K562 (cell line): ENCODE measurements around the gene CHN2. TPM values are rescaled to one million over a fixed set of nuclear protein-coding genes. Genes with fewer than 3 reads are reported as not detected.

Experiments
- ATAC-seq: fragments of 200-7000 bp; cut with Tn5 transposase; 3 replicates; pipeline ENCODE4 v1.9.1; 2020; ENCODE audit warnings: moderate library complexity
- BruUV-seq: library from RNA; stranded (reverse); fragments of 400-500 nt; replicated peaks from 2 replicates; lab custom pipeline; 2021; lab: Mats Ljungman, UMichigan
- CTCF ChIA-PET: fragments of 300-600 bp; formaldehyde crosslinking; extraction: SDS; loops from one replicate; lab custom pipeline; 2021; ENCODE audit warnings: low intra/inter-chr PET ratio; lab: Yijun Ruan, JAX
- POLR2A ChIA-PET: fragments of 300-600, 350-650 bp; sonication (Branson Sonifier 250); formaldehyde crosslinking; extraction: SDS; loops from one replicate; lab custom pipeline; 2021; ENCODE audit warnings: antibody characterized with exemption, inconsistent platforms; lab: Yijun Ruan, JAX
- DNase-seq, 4 experiments: peaks; one replicate each; pipeline versions ENCODE4 v3.0.0 to v3.0.0-alpha.2; 2011 to 2018; ENCODE audit warnings: low spot score in 3 of 4, mixed read lengths in 3 of 4; ENCODE audit errors: extremely low read depth in 1 of 4
- FAIRE-seq: peaks from 2 replicates; lab custom pipeline; 2011; peaks lifted over from hg19 to GRCh38; lab: Jason Lieb, UNC
- H2AFZ ChIP-seq: 2 replicates; pipeline ENCODE4 v1.6.0; 2011; ENCODE audit warnings: low read depth, low read length, control low read depth, inconsistent platforms
- H3K27ac ChIP-seq: fragments of 200-600 bp; 3 replicates; pipeline ENCODE4 v1.8.0; 2011; ENCODE audit warnings: low read depth, mild to moderate bottlenecking, control low read depth, inconsistent platforms, low read length, moderate library complexity, mixed read lengths; ENCODE audit errors: extremely low read depth
- H3K27me3 ChIP-seq, 2 experiments: fragments of 300-600 bp in 1 of 2; 2 replicates in 1 of 2; 3 replicates in 1 of 2; pipeline versions ENCODE4 v1.6.0 to v1.8.0; 2011; ENCODE audit warnings: inconsistent platforms in 2 of 2, low read length in 2 of 2, mild to moderate bottlenecking in 1 of 2, mixed read lengths in 1 of 2, moderate library complexity in 1 of 2; ENCODE audit not compliant: control insufficient read depth in 2 of 2, insufficient read depth in 2 of 2
- H3K36me3 ChIP-seq: fragments of 300-600 bp; 3 replicates; pipeline ENCODE4 v1.8.0; 2011; ENCODE audit warnings: mild to moderate bottlenecking, low read length, inconsistent platforms; ENCODE audit not compliant: control insufficient read depth, insufficient read depth
- H3K4me1 ChIP-seq, 2 experiments: fragments of 200-600 bp in 1 of 2; replicated peaks in 1 of 2; 2 replicates in 1 of 2; 3 replicates in 1 of 2; pipeline versions ENCODE4 v1.5.1 to v1.8.0; 2011; ENCODE audit warnings: inconsistent platforms in 2 of 2, low read length in 2 of 2, mild to moderate bottlenecking in 1 of 2, mixed read lengths in 1 of 2, moderate library complexity in 1 of 2; ENCODE audit not compliant: control insufficient read depth in 2 of 2, insufficient read depth in 2 of 2
- H3K4me2 ChIP-seq: 2 replicates; pipeline ENCODE4 v1.6.1; 2011; ENCODE audit warnings: low read length, control low read depth, inconsistent platforms, mixed read lengths; ENCODE audit not compliant: insufficient read depth
- H3K4me3 ChIP-seq: fragments of 200-600 bp; sonication (generic), shearing (Covaris generic); 2 replicates; pipeline ENCODE4 v1.5.1; 2016; ENCODE audit warnings: control low read depth, inconsistent platforms
- H3K79me2 ChIP-seq: fragments of 200-600 bp; 3 replicates; pipeline ENCODE4 v1.8.0; 2011; ENCODE audit warnings: low read length, inconsistent platforms; ENCODE audit not compliant: control insufficient read depth, insufficient read depth
- H3K9ac ChIP-seq, 2 experiments: 2 replicates each; pipeline versions ENCODE4 v1.6.0 to v1.6.1; 2011; ENCODE audit warnings: low read depth in 2 of 2, low read length in 2 of 2, control low read depth in 1 of 2, inconsistent platforms in 1 of 2, mild to moderate bottlenecking in 1 of 2, mixed read lengths in 1 of 2; ENCODE audit not compliant: insufficient read depth in 1 of 2
- H3K9me1 ChIP-seq: one replicate; pipeline ENCODE4 v1.6.0; 2011; ENCODE audit warnings: inconsistent platforms, mild to moderate bottlenecking, low read length, moderate library complexity; ENCODE audit not compliant: control insufficient read depth, insufficient read depth
- H3K9me3 ChIP-seq: replicated peaks from 2 replicates; pipeline ENCODE4 v1.5.1; 2011; ENCODE audit warnings: low read depth, low read length, inconsistent platforms; ENCODE audit not compliant: control insufficient read depth, insufficient read depth
- H4K20me1 ChIP-seq: replicated peaks from 2 replicates; pipeline ENCODE4 v1.6.1; 2011; ENCODE audit warnings: low read length, inconsistent platforms, mixed read lengths; ENCODE audit not compliant: control insufficient read depth, insufficient read depth
- NR2C1 ChIP-seq, 2 experiments: fragments of 450-650 bp; IDR thresholded peaks; 2 replicates each; pipeline ENCODE4 v1.6.1; 2017; ENCODE audit warnings: mild to moderate bottlenecking in 2 of 2, antibody characterized with exemption in 1 of 2, inconsistent platforms in 1 of 2, missing compliant biosample characterization in 1 of 2, missing genetic modification characterization in 1 of 2
- PML ChIP-seq: IDR thresholded peaks from 2 replicates; pipeline ENCODE4 v1.6.1; 2012; ENCODE audit warnings: low read length, inconsistent platforms
- ZNF282 ChIP-seq: sonication (generic); formaldehyde crosslinking; IDR thresholded peaks from 2 replicates; pipeline ENCODE4 v1.8.1; 2023; ENCODE audit warnings: missing genetic modification reagents
- WGBS: fragments of 100-300 bp; shearing (Covaris generic); methylation state at CpG from one replicate; pipeline ENCODE4 v1.1.6; 2016; ENCODE audit warnings: low coverage, mixed read lengths; ENCODE audit not compliant: insufficient coverage; ENCODE audit errors: missing lambda C conversion rate; 5-methylcytosine and 5-hydroxymethylcytosine counted together
- in situ Hi-C: fragments of 300-500 bp; cut with MboI; formaldehyde crosslinking; loops from 4 replicates; pipeline ENCODE4 v1.15.0; 2018; ENCODE audit warnings: inconsistent platforms, mixed read lengths
- intact Hi-C: fragments of 100-400 bp; cut with micrococcal nuclease; formaldehyde crosslinking; loops from 2 replicates; pipeline ENCODE4 v1.14.2; 2022
- polyA plus RNA-seq, 8 experiments: library from polyadenylated mRNA; depleted of rRNA in 4 of 8; stranded (reverse) in 5 of 8; unstranded in 3 of 8; fragments of >200 nt; fragmentation: Nextera tagmentation in 2 of 8; fragmentation: Illumina TruSeq in 1 of 8; extraction: Ambion mirVana in 2 of 8; extraction: Trizol in 1 of 8; gene quantifications; 2 replicates each; pipeline versions ENCODE4 v1.2.1 to v1.2.3, GENCODE V29; 2011 to 2014; ENCODE audit warnings: inconsistent platforms in 1 of 8, missing spikeins in 1 of 8
- total RNA-seq, 7 experiments: library from RNA; depleted of rRNA in 6 of 7; stranded (reverse); fragments of >200 nt in 6 of 7; fragmentation: Illumina TruSeq in 2 of 7; extraction: Trizol in 2 of 7; gene quantifications; 2 replicates each; pipeline versions ENCODE4 v1.2.1 to v1.2.3, GENCODE V29; 2011 to 2021; ENCODE audit warnings: low replicate concordance in 1 of 7
- TF ChIP-seq, protein P1 (sequence below): fragments of 450-650 bp; IDR thresholded peaks from 2 replicates; pipeline ENCODE4 v1.6.1; 2016; ENCODE audit warnings: low read depth

The CHN2 gene
- total and polyA plus RNA-seq, 9 of the 15 experiments (the other 6 are each of a cell fraction or from before 2014, with no cell fraction given): 0.12 to 2.1 (median 0.31) TPM; not detected in 1

DNA sequence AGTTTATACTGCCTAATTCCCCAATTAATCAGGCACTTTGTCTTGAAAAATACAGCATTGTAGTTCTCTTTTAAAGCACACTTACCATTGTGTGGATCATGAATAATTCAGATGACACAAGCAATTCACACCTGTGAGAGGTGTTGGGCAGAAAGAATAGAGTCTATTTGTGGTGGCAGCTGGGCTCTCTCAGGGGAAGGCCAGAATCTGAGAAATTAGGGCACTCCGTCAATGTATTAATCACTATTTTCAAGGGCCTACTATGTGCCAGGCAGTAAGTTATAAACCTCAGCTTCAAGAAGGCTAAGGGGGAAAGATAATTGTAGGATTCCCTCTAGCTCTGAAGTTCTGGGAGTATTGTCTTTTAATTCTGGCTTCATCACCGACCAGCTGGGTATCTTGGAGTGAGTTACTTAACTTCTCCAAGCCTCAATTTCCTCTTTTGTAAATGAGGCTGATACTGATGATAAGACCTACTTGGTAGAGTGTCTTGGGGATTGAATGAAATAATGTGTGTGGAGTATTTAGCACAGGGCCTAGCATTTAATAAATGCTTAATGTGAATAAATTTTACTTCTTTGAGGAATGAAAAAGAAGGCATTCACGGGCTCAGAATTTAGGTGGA lies 2.5 kb downstream of the CHN2 start:
- no peak for FAIRE-seq
- ChIA-PET POLR2A (no interaction called here), CTCF (no interaction called here)
- Histone ChIP-seq H3K9ac (no peak overlapping the region), H3K4me3 (no peak overlapping the region), H3K36me3 (no peaks in the 10 kb centered on the region), H3K4me1 (peaks cover 0 to 11% of the 10 kb centered on the region in 2 experiments; a peak in 1 of 5 replicates), H3K4me2 (no peak overlapping the region), H3K27ac (no peak overlapping the region), H3K9me1 (no peaks in the 10 kb centered on the region), H3K27me3 (peaks cover 12 to 19% of the 10 kb centered on the region in 2 experiments; a peak in 3 of 5 replicates), H3K9me3 (no peaks in the 10 kb centered on the region), H2AFZ (no peak overlapping the region), H3K79me2 (no peaks in the 10 kb centered on the region), H4K20me1 (no peaks in the 10 kb centered on the region; the same call in 1 of the 2 replicates)
- no peak for DNase-seq
- in situ Hi-C loops: no loop called here
- ATAC-seq: no peak
- intact Hi-C loops: no loop called here
- no TSS peak for BruUV-seq
- TF ChIP-seq NR2C1 (IDR thresholded peaks at IDR 0.05) (no peak), NR2C1 (tag; IDR thresholded peaks at IDR 0.05) (no peak), PML (no peak), ZNF282 (CRISPR knock-in tag) (no peak)
- TF ChIP-seq, protein P1, sequence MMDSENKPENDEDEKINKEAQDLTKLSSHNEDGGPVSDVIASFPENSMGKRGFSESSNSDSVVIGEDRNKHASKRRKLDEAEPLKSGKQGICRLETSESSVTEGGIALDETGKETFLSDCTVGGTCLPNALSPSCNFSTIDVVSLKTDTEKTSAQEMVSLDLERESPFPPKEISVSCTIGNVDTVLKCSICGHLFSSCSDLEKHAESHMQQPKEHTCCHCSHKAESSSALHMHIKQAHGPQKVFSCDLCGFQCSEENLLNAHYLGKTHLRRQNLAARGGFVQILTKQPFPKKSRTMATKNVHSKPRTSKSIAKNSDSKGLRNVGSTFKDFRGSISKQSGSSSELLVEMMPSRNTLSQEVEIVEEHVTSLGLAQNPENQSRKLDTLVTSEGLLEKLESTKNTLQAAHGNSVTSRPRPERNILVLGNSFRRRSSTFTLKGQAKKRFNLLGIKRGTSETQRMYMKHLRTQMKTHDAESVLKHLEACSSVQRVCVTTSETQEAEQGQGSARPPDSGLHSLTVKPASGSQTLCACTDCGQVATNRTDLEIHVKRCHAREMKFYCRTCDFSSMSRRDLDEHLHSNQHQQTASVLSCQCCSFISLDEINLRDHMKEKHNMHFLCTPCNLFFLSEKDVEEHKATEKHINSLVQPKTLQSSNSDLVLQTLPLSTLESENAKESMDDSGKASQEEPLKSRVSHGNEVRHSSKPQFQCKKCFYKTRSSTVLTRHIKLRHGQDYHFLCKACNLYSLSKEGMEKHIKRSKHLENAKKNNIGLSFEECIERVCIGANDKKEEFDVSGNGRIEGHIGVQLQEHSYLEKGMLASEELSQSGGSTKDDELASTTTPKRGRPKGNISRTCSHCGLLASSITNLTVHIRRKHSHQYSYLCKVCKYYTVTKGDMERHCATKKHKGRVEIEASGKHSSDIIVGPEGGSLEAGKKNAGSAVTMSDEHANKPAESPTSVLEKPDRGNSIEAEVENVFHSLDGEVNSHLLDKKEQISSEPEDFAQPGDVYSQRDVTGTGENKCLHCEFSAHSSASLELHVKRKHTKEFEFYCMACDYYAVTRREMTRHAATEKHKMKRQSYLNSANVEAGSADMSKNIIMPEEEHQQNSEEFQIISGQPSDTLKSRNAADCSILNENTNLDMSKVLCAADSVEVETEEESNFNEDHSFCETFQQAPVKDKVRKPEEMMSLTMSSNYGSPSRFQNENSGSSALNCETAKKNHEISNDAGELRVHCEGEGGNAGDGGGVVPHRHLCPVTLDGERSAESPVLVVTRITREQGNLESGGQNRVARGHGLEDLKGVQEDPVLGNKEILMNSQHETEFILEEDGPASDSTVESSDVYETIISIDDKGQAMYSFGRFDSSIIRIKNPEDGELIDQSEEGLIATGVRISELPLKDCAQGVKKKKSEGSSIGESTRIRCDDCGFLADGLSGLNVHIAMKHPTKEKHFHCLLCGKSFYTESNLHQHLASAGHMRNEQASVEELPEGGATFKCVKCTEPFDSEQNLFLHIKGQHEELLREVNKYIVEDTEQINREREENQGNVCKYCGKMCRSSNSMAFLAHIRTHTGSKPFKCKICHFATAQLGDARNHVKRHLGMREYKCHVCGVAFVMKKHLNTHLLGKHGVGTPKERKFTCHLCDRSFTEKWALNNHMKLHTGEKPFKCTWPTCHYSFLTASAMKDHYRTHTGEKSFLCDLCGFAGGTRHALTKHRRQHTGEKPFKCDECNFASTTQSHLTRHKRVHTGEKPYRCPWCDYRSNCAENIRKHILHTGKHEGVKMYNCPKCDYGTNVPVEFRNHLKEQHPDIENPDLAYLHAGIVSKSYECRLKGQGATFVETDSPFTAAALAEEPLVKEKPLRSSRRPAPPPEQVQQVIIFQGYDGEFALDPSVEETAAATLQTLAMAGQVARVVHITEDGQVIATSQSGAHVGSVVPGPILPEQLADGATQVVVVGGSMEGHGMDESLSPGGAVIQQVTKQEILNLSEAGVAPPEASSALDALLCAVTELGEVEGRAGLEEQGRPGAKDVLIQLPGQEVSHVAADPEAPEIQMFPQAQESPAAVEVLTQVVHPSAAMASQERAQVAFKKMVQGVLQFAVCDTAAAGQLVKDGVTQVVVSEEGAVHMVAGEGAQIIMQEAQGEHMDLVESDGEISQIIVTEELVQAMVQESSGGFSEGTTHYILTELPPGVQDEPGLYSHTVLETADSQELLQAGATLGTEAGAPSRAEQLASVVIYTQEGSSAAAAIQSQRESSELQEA: no peak
- 10% methylated on average over 3 of the region's 3 CpGs for WGBS
